Measurements from ENCODE around the gene FKBP1C.
"Not testable (repeated sequence)": the region's sequence is repeated elsewhere in the genome, so short reads cannot be mapped to it uniquely, and the experiment has no call there.

FKBP1C gene

DNA sequence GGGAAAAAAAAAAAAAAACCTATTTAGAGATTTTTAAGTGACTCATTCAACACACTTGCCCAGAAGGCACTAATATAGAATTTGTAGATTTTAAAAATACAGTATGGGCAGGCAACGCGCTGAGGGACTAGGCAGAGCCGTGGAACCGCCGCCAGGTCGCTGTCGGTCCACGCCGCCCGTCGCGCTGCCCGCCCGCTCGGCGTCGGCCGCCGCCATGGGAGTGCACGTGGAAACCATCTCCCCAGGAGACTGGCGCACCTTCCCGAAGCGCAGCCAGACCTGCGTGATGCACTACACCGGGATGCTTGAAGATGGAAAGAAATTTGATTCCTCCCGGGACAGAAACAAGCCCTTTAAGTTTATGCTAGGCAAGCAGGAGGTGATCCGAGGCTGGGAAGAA is at the start of gene FKBP1C:
Gene FKBP1C (plus strand): TSS at position 127 of the 400 bp plus-strand sequence.
- not testable (repeated sequence) for DNase-seq

DNA sequence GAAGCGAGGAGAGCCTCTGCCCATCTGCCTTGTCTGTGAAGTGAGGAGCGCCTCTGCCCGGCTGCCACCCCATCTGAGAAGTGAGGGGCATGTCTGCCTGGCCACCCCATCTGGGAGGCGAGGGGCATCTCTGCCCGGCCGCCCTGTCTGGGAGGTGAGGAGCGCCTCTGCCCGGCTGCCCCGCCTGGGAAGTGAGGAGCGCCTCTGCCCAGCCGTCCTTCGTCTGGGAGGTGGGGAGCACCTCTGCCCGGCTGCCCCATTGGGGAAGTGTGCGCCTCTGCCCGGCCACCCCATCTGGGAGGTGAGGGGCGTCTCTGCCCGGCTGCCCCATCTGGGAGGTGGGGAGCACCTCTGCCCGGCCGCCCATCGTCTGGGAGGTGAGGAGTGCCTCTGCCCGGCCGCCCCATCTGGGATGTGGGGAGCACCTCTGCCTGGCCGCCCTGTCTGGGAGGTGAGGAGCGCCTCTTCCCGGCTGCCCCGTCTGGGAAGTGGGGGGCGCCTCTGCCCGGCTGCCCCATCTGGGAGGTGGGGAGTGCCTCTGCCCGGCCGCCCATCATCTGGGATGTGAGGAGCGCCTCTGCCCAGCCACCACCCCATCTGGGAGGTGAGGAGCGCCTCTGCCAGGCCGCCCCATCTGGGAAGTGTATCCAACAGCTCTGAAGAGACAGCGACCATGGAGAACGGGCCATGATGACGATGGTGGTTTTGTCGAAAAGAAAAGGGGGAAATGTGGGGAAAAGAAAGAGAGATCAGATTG is 47.0 kb upstream of the FKBP1C start:
- not testable (repeated sequence) for DNase-seq

DNA sequence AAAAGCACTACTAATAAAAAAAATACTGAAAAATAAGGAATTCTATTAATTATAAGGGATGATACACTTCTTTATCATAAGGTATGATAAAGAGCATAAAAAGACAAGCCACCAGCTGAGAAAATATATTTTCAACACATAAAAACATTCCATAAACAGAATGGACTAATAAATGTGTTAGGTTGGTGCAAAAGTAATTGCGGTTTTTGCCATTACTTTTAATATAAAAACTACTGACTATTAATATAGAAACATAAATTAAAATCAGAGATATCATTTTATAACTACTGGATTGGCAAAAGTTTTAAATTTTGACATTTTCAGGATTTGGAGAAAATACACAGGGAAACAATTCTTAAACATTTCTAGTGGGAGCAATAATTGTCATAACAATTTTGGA is 37.1 kb upstream of the FKBP1C start:
- DNase-seq: no peak

DNA sequence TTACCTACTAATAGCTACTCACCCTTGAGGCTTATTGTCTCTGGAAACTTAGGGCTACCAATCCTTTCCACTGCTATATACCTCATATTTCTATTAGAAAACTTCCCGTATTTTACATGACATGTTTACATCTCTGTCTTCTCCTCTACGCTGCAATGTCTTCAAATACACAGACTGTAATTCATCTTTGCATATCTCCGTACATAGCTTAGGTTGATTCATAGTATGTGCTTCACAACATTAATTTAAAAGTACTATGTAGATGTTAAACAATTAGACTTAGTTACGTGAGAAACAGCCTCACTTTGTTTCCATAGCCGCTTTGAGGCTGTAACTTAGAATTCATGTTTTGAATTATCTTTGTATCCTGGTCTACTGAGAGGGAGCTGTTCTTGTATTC is 35.1 kb upstream of the FKBP1C start:
- DNase-seq: no peak

DNA sequence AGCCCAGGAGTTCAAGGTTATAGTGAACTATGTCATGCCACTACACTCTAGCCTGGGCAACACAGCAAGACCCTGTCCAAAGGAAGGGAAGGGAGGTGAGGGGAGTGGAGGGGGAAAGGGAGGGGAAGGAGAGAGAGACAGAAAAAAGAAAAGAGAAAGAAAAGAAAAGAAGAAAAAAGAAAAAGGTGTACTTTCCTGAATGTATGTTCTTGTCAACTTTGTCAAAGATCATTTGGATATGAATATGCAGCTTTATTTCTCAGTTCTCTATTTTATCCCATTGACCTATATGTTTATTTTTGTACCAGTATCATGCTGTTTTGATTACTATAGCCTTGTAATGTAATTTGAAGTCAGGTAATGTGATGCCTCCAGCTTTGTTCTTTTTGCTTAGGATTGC is 30.9 kb upstream of the FKBP1C start:
- DNase-seq: no peak

DNA sequence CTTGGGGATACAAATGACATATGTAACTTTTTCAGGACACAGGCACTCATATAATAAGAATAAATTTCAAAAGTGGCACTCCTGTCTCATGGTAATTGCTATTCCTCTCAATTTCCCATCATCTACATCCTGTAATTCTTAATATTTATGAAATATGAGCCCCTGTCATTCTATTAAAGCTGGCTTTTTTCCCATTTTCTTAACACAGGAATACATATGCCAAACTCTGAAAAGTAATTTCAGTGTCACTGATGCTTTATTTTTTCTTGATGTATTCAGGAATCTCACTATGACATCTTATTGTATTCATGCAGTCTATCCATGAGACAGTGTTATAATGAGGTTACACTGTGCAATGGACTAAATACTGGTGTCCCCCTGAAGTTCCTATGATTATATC is 24.3 kb upstream of the FKBP1C start:
- DNase-seq: no peak

DNA sequence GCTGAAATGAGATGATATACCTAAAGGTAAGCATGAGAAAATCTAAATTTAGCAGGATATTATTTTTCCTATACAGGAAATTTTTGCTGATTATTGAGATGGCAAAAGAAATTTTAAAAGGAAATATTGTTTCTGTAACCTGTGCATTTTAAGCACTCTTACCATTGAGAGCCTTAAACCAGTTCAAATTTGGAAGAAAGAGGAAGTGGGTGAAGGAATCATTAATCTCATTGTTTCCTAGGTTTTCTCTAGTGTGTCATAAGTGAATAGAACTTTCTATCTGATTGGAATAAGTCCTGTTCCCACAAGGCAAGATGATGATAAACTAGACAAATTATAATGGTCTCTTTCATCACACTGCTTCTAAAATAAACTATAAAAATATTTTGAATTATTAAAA is 22.4 kb upstream of the FKBP1C start:
- no peak for DNase-seq

DNA sequence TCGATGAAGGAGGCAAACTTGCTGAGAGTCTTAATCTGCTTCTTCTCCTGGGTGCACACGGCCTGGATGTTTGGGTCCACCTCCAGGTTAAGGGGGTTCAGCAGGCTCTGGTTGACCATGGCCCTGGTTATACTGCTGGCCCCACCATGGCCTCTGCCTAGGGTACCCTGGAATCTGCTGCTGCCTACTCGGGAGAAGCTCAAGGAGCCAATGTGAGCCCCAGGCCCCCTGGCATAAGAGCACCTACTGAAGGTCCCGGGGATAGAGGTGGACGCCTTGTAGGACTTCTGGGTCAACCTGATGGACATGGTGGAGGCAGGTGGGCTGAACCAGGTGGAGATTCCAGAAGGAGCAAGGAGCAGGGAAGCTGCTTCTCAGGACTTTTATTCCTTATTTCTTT is 17.9 kb upstream of the FKBP1C start:
- no peak for DNase-seq

DNA sequence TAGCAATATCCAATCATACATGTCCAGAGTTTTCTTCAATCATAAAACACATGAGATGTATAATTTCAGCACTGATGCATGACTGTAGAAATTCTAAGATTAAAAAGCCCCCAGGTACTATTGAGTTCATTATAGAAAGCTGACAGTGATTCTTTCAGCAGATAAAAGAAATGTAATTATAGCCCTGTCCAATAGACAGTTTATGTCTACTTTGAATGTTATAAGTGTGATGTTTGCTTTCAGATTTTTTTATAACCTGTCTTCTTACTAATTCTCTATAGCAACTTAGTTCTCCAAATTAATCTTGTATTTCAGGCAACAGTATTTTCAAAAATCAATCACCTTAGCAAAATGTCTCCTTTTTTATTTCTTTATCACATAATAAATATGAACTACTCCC is 13.5 kb upstream of the FKBP1C start:
- DNase-seq: no peak

DNA sequence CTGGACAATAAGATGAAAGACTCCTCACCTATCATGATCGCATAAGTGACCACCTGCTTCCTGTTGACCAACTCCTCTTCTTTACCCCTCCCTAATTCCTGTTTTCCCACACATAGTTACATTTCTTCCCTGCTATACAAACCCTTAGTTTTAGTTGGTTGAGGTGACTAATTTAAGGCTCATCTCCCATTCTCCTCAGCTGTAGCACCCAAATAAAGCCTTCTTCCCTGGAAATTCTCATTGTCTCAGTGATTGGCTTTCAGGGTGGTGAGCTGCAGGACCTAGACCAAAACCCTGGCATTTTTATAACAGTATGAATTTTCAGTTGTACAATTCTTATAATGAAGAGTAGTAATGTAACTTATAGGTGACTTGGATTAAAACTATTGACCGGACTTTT is 2.1 kb downstream of the FKBP1C start:
- no peak for DNase-seq

DNA sequence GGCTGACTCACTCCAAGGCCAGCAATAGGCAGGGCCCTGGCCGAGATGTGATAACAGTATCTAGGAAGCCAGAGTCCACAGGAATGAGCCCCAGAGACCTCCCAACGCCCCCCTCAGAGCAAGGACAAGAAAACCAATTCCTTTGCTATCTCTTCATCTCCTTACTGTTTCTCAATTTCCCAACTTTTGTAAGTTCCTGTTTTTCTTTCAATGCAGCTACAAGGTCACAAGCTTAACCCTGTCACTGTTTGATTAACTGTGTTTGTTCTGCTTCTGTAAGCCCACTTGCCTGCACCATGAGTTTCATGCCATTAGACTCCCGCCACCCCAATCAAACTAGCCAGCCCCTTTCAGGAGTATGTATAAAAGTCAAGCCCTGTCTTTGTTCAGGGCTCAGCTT is 3.5 kb downstream of the FKBP1C start:
- DNase-seq: no peak

DNA sequence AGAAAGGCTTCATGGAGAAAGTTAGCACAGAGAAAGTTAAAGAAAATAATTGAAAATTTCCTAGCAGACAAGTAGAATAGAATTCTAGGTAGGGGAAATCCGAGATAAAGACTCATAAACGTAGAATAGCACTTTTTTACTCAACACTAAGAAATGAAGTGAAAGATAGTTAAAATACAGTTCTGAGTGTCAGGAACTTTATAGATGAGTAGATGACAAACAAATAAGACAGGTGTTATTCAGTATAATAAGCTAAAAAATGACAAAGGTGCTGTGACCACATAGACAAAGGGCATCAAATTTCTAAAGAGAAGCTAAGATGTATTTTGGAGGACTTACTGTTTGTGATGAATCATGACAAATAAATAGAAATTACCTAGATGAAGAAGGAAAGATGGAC is 12.9 kb downstream of the FKBP1C start:
- DNase-seq: no peak

DNA sequence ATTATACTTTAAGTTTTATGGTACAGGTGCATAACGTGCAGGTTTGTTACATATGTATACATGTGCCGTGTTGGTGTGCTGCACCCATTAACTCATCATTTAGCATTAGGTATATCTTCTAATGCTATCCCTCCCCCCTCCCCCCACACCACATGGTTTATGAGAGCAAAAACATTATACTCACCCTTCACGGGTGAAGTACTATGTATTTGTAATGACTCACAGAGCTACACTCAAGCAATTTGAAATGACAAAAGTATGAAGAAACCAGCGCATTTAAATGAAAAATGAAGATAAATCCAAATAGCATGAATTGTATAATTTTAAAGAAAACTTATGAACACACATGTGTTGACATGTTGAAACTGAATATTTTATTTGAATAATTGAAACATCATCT is 14.7 kb downstream of the FKBP1C start:
- DNase-seq: not testable (repeated sequence)

DNA sequence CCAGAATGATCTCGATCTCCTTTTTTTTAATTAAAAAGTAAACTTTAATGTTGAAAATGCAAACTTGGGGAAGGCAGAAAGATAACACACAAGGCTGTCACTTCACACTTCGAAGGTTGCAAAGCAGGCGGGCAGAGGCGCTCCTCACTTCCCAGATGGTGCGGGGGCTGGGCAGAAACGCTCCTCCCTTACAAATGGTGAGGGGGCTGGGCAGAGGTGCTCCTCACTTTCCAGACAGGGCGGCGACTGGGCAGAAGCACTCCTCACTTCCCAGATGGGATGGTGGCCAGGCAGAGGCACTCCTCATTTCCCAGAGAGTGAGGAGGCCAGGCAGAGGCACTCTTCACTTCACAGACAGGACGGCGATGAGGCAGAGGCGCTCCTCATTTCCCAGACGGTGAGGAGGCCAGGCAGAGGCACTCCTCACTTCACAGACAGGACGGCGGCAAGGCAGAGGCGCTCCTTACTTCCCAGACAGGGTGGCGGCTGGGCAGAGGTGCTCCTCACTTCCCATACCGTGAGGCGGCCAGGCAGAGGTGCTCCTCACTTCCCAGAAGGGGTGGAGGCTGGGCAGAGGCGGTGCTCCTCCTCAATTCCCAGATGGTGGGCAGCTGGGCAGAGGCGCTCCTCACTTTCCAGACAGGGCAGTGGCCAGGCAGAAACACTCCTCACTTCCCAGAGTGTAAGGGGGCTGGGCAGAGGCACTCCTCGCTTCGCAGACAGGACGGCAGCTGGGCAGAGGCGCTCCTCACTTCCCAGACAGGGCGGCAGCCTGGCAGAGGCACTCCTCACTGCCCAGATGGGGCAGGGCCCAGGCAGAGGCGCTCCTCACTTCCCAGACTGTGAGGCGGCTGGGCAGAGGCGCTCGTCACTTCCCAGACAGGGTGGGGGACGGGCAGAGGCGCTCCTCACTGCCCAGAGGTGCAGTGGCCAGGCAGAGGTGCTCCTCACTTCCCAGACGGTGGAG is 16.9 kb downstream of the FKBP1C start:
- not testable (repeated sequence) for DNase-seq

DNA sequence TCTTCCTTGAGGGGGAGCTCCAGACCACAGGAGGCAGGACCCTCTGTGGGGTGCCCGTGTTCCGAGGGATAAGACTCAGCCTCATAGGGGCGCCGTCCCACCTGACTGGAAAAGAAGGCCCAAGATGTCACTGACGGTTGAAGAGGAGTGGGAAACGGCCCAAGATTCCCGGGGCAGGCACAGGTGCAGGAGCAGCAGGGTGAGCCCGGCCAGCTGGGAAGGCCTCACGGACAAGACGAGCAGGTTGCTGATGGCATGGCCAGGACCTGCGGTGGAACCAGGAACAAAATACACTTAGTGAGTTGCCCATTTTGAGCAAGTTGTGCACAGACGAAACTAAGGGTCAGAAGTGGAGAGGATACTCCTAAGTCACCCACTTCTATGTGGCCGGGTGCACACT is 18.8 kb downstream of the FKBP1C start:
- DNase-seq: not testable (repeated sequence)

DNA sequence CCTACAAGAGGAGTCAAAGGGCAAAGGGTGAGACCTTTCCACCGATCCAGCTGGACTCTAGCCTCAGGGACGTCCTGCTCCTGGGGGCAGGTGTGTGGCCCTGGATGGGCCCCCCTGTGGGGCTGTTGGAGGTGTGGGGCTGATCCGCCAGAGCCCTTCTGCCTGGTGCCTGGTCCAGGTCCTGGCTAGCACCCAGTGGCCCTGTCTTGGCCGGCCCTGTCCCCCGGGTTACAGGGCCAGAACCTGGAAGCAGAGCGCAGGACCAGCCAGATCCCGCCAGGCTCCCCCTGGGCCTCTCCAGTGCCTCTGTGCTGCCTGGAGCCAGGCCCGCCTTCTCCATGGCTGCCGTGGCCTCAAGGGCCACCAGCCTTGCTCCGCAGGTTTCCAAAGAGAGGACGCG is 19.2 kb downstream of the FKBP1C start:
- not testable (repeated sequence) for DNase-seq

DNA sequence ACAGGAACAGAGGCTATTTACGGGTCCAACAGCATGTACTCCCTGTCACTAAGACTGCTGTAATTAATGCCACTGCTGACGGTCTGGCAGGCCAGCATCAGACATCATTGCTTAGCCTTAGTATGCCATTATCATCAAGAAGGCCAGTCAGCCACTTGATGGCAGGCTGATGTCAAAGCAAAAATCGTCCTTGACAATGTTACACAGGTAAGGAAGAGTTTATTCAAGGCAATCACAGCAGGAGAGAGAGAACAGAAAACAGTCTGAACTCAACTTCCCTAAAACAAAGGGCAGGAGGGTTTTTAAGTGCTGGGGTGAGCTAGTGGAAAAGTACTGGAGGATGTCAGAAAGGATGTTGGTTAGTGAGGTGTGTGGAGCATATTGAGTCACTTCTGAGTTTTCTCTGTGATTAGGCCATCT is 25.1 kb downstream of the FKBP1C start:
- DNase-seq: no peak

DNA sequence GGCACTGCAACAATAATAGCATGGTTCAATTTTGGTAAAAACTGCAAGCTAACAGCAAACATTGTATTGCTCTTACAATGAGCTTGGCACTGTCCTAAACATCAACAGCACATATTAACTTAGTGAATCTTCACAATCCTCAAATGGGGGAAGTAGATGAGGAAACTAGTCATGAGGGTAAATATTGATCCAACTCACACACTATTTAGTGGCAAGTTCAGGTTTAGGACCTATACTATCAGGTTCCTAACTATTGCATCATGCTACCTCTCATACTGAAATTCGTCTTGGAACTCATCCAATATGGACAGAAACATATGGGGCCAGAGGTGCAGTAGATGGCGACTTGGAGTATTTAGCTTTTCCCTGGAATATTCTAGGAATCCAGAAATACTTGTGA is 34.2 kb downstream of the FKBP1C start:
- no peak for DNase-seq

DNA sequence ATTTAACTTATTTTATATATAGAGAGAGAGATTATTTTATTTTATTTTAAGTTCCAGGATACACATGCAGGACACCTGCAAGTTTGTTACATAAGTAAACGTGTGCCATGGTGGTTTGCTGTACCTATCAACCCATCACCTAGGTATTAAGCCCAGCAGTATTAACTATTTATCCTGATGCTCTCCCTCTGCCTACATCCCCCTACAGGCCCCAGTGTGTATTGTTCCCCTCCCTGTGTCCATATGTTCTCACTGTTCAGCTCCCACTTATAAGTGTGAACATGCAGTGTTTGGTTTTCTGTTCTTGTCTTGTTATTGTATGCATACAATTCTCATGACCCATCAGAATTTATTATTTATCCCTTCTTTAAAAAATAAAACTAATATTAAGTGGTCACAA is 34.6 kb downstream of the FKBP1C start:
- DNase-seq: no peak

DNA sequence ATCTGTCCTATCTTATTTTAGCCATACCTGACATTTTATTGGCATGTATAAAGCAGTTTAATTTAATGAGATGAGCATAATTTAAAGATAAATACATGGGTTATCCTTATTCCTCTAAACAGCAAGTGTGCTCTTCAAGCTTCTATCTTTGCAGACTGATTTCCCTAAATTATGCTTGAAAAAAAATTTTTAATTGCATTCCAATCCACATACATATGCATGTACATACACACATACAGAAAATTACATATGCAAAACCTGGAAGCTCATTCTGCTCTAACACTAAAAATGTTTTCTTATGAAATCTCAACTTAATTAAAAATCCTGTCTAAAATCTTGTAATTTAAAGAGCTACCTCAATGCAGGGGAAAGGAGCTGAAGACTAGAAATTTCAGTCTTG is 35.3 kb downstream of the FKBP1C start:
- no peak for DNase-seq

DNA sequence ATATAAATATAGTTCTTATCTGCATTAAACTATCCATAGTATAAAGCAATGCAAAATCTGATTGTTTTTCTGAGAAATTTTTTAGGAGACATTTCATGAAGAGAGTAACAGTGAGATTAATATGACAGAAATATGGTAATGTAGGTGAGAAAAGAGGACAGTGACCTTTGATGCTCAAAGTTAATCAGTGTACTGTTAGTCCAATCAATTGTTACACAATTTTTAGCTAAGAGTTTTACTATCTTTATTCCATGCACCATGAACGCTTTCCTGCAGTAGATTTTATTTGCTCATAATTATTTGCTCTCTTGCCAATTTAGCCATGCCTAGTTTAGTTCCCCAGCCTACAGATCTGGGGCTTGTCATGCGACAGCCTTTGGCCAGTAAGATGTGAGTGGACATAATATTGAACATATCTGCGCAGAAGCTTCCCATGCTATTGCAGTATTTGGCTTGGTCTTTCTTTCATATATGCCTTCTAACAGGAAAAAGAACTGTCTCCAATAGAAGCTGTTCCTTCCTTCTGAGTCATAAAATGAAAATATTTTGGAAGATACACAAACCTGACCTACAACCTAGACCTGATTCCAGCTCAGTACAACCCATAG is 38.7 kb downstream of the FKBP1C start:
- no peak for DNase-seq

DNA sequence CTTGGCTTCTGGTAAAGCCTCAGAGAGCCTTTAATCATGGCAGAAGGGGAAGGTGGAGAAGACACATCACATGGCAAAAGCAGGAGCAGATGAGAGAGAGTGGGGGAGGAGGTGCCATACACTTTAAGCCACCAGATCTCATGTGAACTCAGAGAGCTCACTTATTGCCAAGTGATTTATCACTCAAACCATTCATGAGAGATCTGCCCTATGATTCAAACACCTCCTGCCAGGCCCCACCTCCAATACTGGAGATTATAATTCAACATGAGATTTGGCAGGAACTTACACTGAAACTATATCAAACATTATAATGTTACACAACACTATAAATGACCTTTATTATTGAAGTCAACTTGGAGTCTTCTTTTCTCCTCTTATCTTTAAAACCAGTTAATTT is 47.9 kb downstream of the FKBP1C start:
- no peak for DNase-seq

DNA sequence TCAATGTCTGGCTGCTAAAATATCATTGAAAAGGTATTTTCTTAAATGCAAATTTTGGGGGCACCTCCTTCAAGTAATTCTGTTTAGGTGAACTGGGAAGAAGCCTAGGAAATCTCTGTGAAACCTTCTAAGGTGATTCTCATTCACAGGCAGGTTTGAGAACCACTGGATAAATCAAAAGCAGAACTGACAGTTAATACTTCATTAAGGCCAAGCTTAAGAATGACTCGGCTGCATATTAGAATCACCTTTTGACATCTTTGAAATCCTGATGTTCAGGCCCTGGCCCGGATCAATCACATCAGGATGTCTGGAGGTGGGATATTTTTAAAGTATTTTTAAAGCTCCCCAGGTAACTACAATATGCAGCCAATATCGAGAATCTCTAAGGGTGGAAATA is 50.6 kb downstream of the FKBP1C start:
- DNase-seq: no peak

Measured in activated gamma-delta T cell treated with Interleukin-2 at 50 U/mL for 16 hours (primary cell).